ENCODE results near the gene PINK1. TPM values are rescaled to one million over a fixed set of nuclear protein-coding genes. Genes with fewer than 3 reads are reported as not detected.

Gene PINK1
- total and polyA plus RNA-seq, 2 experiments from 2014 or later, result 73.2 to 96.4 TPM

- no peak overlapping the region for H3K27ac ChIP-seq
- H2AFZ ChIP-seq, result no peak overlapping the region
- DNase-seq (ENCODE audit: low spot score), result no peak
- TF ChIP-seq EZH2phosphoT487 (IDR thresholded peaks at IDR 0.05; ENCODE audit: low read depth, severe bottlenecking, unreplicated experiment) (no peak), CTCF (IDR thresholded peaks at IDR 0.05; ENCODE audit: poor library complexity) (no peak), EZH2 (IDR thresholded peaks at IDR 0.05; ENCODE audit: borderline replicate concordance) (no peak)
- H3K4me2 ChIP-seq, result no peak overlapping the region
- no peaks in the 10 kb centered on the region for H3K36me3 ChIP-seq (replicated peaks; ENCODE audit: insufficient read depth, low read depth)
- H3K27me3 ChIP-seq, result no peaks in the 10 kb centered on the region
- H3K9me2 ChIP-seq (replicated peaks; ENCODE audit: insufficient read depth), result no peaks in the 10 kb centered on the region
- no peak overlapping the region for H3K4me3 ChIP-seq
- no peaks in the 10 kb centered on the region for H4K20me1 ChIP-seq (ENCODE audit: insufficient read depth, poor library complexity, severe bottlenecking)
- no peaks in the 10 kb centered on the region for H3K79me2 ChIP-seq
- no peaks in the 10 kb centered on the region for H3K4me1 ChIP-seq (ENCODE audit: insufficient read depth)
- H3K9me3 ChIP-seq (ENCODE audit: low read depth), result no peaks in the 10 kb centered on the region
- WGBS (ENCODE audit: low lambda C conversion rate, missing lambda C conversion rate), result 90% methylated on average over 14 of the region's 14 CpGs
Measured at GRCh38 chr1:20645414-20645813, 12.2 kb downstream of the PINK1 start.

- Histone ChIP-seq H3K36me3 (replicated peaks; ENCODE audit: insufficient read depth, low read depth) (no peaks in the 10 kb centered on the region), H3K4me2 (no peak overlapping the region)
Measured at GRCh38 chr1:20648438-20648837, 15.2 kb downstream of the PINK1 start.

GRCh38 chr1:20648946-20649345 lies 15.7 kb downstream of the PINK1 start:
- Histone ChIP-seq H3K9me2 (replicated peaks; ENCODE audit: insufficient read depth) (no peaks in the 10 kb centered on the region), H3K4me2 (no peak overlapping the region), H3K9me3 (ENCODE audit: low read depth) (no peaks in the 10 kb centered on the region), H2AFZ (no peak overlapping the region), H3K79me2 (no peaks in the 10 kb centered on the region), H3K4me1 (ENCODE audit: insufficient read depth) (no peaks in the 10 kb centered on the region), H4K20me1 (ENCODE audit: insufficient read depth, poor library complexity, severe bottlenecking) (no peaks in the 10 kb centered on the region), H3K27ac (no peak overlapping the region), H3K4me3 (no peak overlapping the region), H3K27me3 (no peaks in the 10 kb centered on the region), H3K36me3 (replicated peaks; ENCODE audit: insufficient read depth, low read depth) (no peaks in the 10 kb centered on the region)
- DNase-seq (ENCODE audit: low spot score), result no peak
- TF ChIP-seq EZH2phosphoT487 (IDR thresholded peaks at IDR 0.05; ENCODE audit: low read depth, severe bottlenecking, unreplicated experiment) (no peak), CTCF (IDR thresholded peaks at IDR 0.05; ENCODE audit: poor library complexity) (no peak), EZH2 (IDR thresholded peaks at IDR 0.05; ENCODE audit: borderline replicate concordance) (no peak)
- WGBS (ENCODE audit: low lambda C conversion rate, missing lambda C conversion rate), result 97% methylated on average over 15 of the region's 15 CpGs

More at GRCh38 chr1:20648438-20648837, 15.2 kb downstream of the PINK1 start:
- Histone ChIP-seq H4K20me1 (ENCODE audit: insufficient read depth, poor library complexity, severe bottlenecking) (no peaks in the 10 kb centered on the region), H3K9me3 (ENCODE audit: low read depth) (no peaks in the 10 kb centered on the region), H3K9me2 (replicated peaks; ENCODE audit: insufficient read depth) (no peaks in the 10 kb centered on the region), H3K79me2 (no peaks in the 10 kb centered on the region), H3K4me3 (no peak overlapping the region), H3K4me1 (ENCODE audit: insufficient read depth) (no peaks in the 10 kb centered on the region), H3K27ac (no peak overlapping the region), H2AFZ (no peak overlapping the region), H3K27me3 (no peaks in the 10 kb centered on the region)
- DNase-seq (ENCODE audit: low spot score), result no peak
- 96% methylated on average over 12 of the region's 13 CpGs for WGBS (ENCODE audit: low lambda C conversion rate, missing lambda C conversion rate)
- TF ChIP-seq EZH2phosphoT487 (IDR thresholded peaks at IDR 0.05; ENCODE audit: low read depth, severe bottlenecking, unreplicated experiment) (no peak), CTCF (IDR thresholded peaks at IDR 0.05; ENCODE audit: poor library complexity) (no peak), EZH2 (IDR thresholded peaks at IDR 0.05; ENCODE audit: borderline replicate concordance) (no peak)

GRCh38 chr1:20652300-20652699 lies 19.0 kb downstream of the PINK1 start:
- TF ChIP-seq CTCF (IDR thresholded peaks at IDR 0.05; ENCODE audit: poor library complexity), result no peak
- TF ChIP-seq EZH2phosphoT487 (IDR thresholded peaks at IDR 0.05; ENCODE audit: low read depth, severe bottlenecking, unreplicated experiment), result no peak
- TF ChIP-seq EZH2 (IDR thresholded peaks at IDR 0.05; ENCODE audit: borderline replicate concordance), result no peak
- no peak overlapping the region for H3K4me3 ChIP-seq
- H2AFZ ChIP-seq, result no peak overlapping the region
- H3K36me3 ChIP-seq (replicated peaks; ENCODE audit: insufficient read depth, low read depth), result no peaks in the 10 kb centered on the region
- 99% methylated on average over 15 of the region's 15 CpGs for WGBS (ENCODE audit: low lambda C conversion rate, missing lambda C conversion rate)
- H3K9me3 ChIP-seq (ENCODE audit: low read depth), result no peaks in the 10 kb centered on the region
- H3K4me2 ChIP-seq, result no peak overlapping the region
- no peaks in the 10 kb centered on the region for H3K9me2 ChIP-seq (replicated peaks; ENCODE audit: insufficient read depth)
- H3K79me2 ChIP-seq, result peaks cover 9% of the 10 kb centered on the region
- no peaks in the 10 kb centered on the region for H3K27me3 ChIP-seq
- H3K27ac ChIP-seq, result no peak overlapping the region
- no peaks in the 10 kb centered on the region for H3K4me1 ChIP-seq (ENCODE audit: insufficient read depth)
- no peak for DNase-seq (ENCODE audit: low spot score)
- H4K20me1 ChIP-seq (ENCODE audit: insufficient read depth, poor library complexity, severe bottlenecking), result peaks cover 4% of the 10 kb centered on the region
